Measurements from ENCODE around the gene PCBP3. TPM values are rescaled to one million over a fixed set of nuclear protein-coding genes. Genes with fewer than 3 reads are reported as not detected.
"Not testable (repeated sequence)": the region's sequence is repeated elsewhere in the genome, so short reads cannot be mapped to it uniquely, and the experiment has no call there.

Gene PCBP3
- total RNA-seq (4.3 TPM), polyA plus RNA-seq (4.6 TPM)

GRCh38 chr21:45643021-45643980 is at the start of gene PCBP3:
TSS of gene PCBP3 (plus strand) at chr21:45643725. CDS start at chr21:45850086, 206,361 bp downstream.
- no peak within 1 kb of the TSS for H3K27ac ChIP-seq (ENCODE audit: low read depth)
- H3K4me3 ChIP-seq (ENCODE audit: low read depth, low read length), result peak within 1 kb of the TSS; percentile 51
- H3K4me1 ChIP-seq (ENCODE audit: insufficient read depth), result no peaks in the 10 kb centered on the region
- WGBS, result 2% methylated on average over 120 of the region's 120 CpGs
- H3K36me3 ChIP-seq (ENCODE audit: insufficient read depth), result no peaks in the 10 kb centered on the region
- peak; percentile 54 for DNase-seq (ENCODE audit: extremely low spot score)

- Histone ChIP-seq H3K27ac (ENCODE audit: low read depth) (no peak overlapping the region), H3K4me3 (ENCODE audit: low read depth, low read length) (no peak overlapping the region), H3K4me1 (ENCODE audit: insufficient read depth) (no peaks in the 10 kb centered on the region), H3K36me3 (ENCODE audit: insufficient read depth) (no peaks in the 10 kb centered on the region)
- DNase-seq (ENCODE audit: extremely low spot score), result no peak
- 81% methylated on average over 17 of the region's 17 CpGs for WGBS
Measured at GRCh38 chr21:45594721-45595489, 48.6 kb upstream of the PCBP3 start.

- H3K36me3 ChIP-seq (ENCODE audit: insufficient read depth), result no peaks in the 10 kb centered on the region
- DNase-seq (ENCODE audit: extremely low spot score), result no peak
- H3K4me1 ChIP-seq (ENCODE audit: insufficient read depth), result no peaks in the 10 kb centered on the region
- H3K4me3 ChIP-seq (ENCODE audit: low read depth, low read length), result no peak overlapping the region
- no peak overlapping the region for H3K27ac ChIP-seq (ENCODE audit: low read depth)
- 87% methylated on average over 16 of the region's 16 CpGs for WGBS
Measured at GRCh38 chr21:45595574-45596295, 47.8 kb upstream of the PCBP3 start.

DNA sequence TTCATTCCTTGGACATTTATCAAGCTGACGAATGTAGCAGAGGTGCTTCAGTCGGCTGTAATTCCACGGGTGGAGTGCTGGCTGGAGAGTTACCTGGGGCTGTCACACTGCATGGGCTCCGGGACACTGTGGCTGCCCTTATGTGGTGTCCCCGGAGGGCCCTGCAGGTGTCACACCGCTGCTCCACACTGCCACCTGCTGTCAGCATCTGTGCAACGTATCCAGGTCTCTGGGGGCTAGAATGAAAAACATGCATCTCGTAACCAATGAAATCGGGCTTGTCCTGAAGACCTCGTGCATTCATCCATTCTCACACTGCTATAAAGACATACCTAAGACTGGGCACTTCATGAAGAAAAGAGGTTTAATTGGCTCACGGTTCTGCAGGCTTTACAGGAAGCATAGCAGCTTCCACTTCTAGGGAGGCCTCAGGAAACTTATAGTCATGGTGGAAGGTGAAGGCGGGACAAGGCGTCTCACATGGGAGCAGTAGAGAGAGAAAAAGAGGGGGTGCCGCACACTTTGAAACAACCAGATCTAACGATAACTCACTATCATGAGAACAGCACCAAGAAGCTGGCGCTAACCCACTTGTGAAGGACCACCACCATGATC is 46.7 kb upstream of the PCBP3 start:
- no peak for DNase-seq (ENCODE audit: extremely low spot score)
- Histone ChIP-seq H3K4me1 (ENCODE audit: insufficient read depth) (no peaks in the 10 kb centered on the region), H3K36me3 (ENCODE audit: insufficient read depth) (no peaks in the 10 kb centered on the region), H3K4me3 (ENCODE audit: low read depth, low read length) (no peak overlapping the region), H3K27ac (ENCODE audit: low read depth) (no peak overlapping the region)
- 37% methylated on average over 16 of the region's 16 CpGs for WGBS

- no peak overlapping the region for H3K27ac ChIP-seq (ENCODE audit: low read depth)
- no peak overlapping the region for H3K4me3 ChIP-seq (ENCODE audit: low read depth, low read length)
- WGBS, result 58% methylated on average over 7 of the region's 7 CpGs
- H3K4me1 ChIP-seq (ENCODE audit: insufficient read depth), result no peaks in the 10 kb centered on the region
- H3K36me3 ChIP-seq (ENCODE audit: insufficient read depth), result no peaks in the 10 kb centered on the region
- no peak for DNase-seq (ENCODE audit: extremely low spot score)
Measured at GRCh38 chr21:45598109-45598508, 45.4 kb upstream of the PCBP3 start.

DNA sequence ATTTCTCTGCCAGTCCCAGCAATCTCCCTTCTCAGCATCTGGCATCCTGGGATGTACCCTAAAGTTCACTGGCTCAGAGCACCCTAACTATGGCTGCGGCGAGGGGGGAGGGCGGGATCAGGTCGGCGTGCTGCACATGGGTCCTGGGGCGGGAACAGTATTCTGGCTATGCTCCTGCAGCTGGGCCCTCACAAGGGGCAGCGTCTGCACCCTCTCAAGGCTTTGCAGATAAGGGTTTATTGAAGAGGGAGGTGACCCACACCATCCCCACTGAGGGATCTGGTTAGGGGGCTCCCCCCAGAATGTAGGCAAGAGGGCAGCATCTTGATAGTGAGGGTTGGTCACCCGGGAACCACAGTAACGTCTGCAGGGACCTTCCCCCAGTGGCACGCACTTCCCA is 44.9 kb upstream of the PCBP3 start:
- Histone ChIP-seq H3K4me3 (ENCODE audit: low read depth, low read length) (no peak overlapping the region), H3K27ac (ENCODE audit: low read depth) (no peak overlapping the region), H3K4me1 (ENCODE audit: insufficient read depth) (no peaks in the 10 kb centered on the region), H3K36me3 (ENCODE audit: insufficient read depth) (no peaks in the 10 kb centered on the region)
- DNase-seq (ENCODE audit: extremely low spot score), result no peak
- WGBS, result 73% methylated on average over 10 of the region's 10 CpGs

DNA sequence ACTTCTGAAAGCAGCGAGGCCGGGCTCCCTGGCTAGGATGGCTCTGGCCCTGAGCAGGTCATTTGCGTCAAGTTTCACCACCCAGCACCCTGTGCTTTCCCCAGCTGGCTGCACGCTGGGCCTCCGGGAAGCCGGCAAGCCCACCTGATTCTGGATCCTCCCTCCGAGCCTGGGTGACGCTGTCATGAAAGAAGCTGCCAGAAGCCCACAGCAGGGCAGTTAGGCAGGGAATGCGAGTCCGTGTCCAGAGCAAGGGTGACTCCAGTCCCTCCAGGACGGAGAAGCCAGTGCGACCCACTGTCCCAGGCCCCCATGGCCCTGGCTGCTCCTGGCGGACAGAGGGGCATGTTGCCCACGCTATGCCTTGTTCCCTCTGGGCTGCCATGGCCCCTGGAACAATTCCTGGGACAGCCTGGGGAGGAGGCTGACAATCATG is 44.4 kb upstream of the PCBP3 start:
- 86% methylated on average over 14 of the region's 14 CpGs for WGBS
- no peak overlapping the region for H3K4me3 ChIP-seq (ENCODE audit: low read depth, low read length)
- DNase-seq (ENCODE audit: extremely low spot score), result no peak
- H3K36me3 ChIP-seq (ENCODE audit: insufficient read depth), result no peaks in the 10 kb centered on the region
- H3K4me1 ChIP-seq (ENCODE audit: insufficient read depth), result no peaks in the 10 kb centered on the region
- H3K27ac ChIP-seq (ENCODE audit: low read depth), result no peak overlapping the region

DNA sequence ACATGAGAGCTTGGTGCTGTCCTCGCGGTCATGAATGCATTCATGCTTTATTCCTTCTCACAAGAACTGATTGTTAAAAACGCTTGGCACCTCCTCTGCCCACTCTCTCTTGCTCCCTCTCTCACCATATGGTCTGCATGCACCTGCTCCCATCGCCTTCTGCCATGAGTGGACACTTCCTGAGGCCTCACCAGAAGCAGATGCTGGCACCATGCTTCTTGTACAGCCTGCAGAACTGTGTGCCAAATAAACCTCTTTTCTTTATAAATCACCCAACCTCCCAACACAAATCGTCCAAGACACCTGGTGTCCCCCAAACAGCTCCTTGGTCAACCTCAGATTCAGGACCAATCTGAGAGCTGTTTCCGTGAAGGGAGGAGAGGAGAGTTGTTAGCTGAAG is 43.3 kb upstream of the PCBP3 start:
- H3K4me3 ChIP-seq (ENCODE audit: low read depth, low read length), result no peak overlapping the region
- H3K27ac ChIP-seq (ENCODE audit: low read depth), result no peak overlapping the region
- no peaks in the 10 kb centered on the region for H3K36me3 ChIP-seq (ENCODE audit: insufficient read depth)
- no peaks in the 10 kb centered on the region for H3K4me1 ChIP-seq (ENCODE audit: insufficient read depth)
- DNase-seq (ENCODE audit: extremely low spot score), result no peak
- WGBS, result 79% methylated on average over 6 of the region's 6 CpGs

- Histone ChIP-seq H3K4me3 (ENCODE audit: low read depth, low read length) (no peak overlapping the region), H3K27ac (ENCODE audit: low read depth) (no peak overlapping the region), H3K4me1 (ENCODE audit: insufficient read depth) (no peaks in the 10 kb centered on the region), H3K36me3 (ENCODE audit: insufficient read depth) (no peaks in the 10 kb centered on the region)
- 84% methylated on average over 10 of the region's 10 CpGs for WGBS
- DNase-seq (ENCODE audit: extremely low spot score), result no peak
Measured at GRCh38 chr21:45601551-45601950, 42.0 kb upstream of the PCBP3 start.

GRCh38 chr21:45602106-45602505 is 41.4 kb upstream of the PCBP3 start:
- DNase-seq (ENCODE audit: extremely low spot score), result no peak
- no peak overlapping the region for H3K4me3 ChIP-seq (ENCODE audit: low read depth, low read length)
- WGBS, result 82% methylated on average over 5 of the region's 5 CpGs
- no peaks in the 10 kb centered on the region for H3K4me1 ChIP-seq (ENCODE audit: insufficient read depth)
- H3K27ac ChIP-seq (ENCODE audit: low read depth), result no peak overlapping the region
- H3K36me3 ChIP-seq (ENCODE audit: insufficient read depth), result no peaks in the 10 kb centered on the region

- Histone ChIP-seq H3K4me3 (ENCODE audit: low read depth, low read length) (no peak overlapping the region), H3K4me1 (ENCODE audit: insufficient read depth) (no peaks in the 10 kb centered on the region), H3K27ac (ENCODE audit: low read depth) (no peak overlapping the region), H3K36me3 (ENCODE audit: insufficient read depth) (no peaks in the 10 kb centered on the region)
- no peak for DNase-seq (ENCODE audit: extremely low spot score)
Measured at GRCh38 chr21:45603481-45603880, 40.0 kb upstream of the PCBP3 start.

GRCh38 chr21:45604681-45605080 is 38.8 kb upstream of the PCBP3 start:
- H3K27ac ChIP-seq (ENCODE audit: low read depth); H3K4me1 ChIP-seq (ENCODE audit: insufficient read depth); DNase-seq (ENCODE audit: extremely low spot score); H3K36me3 ChIP-seq (ENCODE audit: insufficient read depth); H3K4me3 ChIP-seq (ENCODE audit: low read depth, low read length): not testable (repeated sequence)
- WGBS, result 94% methylated on average over 7 of the region's 8 CpGs
